ENCODE results near the gene SEMA5A. TPM values are rescaled to one million over a fixed set of nuclear protein-coding genes. Genes with fewer than 3 reads are reported as not detected.

Gene SEMA5A
- polyA plus RNA-seq, 1 donor, result 27.5 TPM

- DNase-seq, result no peak
Measured at GRCh38 chr5:9198394-9198793, 347.5 kb downstream of the SEMA5A start.

DNA sequence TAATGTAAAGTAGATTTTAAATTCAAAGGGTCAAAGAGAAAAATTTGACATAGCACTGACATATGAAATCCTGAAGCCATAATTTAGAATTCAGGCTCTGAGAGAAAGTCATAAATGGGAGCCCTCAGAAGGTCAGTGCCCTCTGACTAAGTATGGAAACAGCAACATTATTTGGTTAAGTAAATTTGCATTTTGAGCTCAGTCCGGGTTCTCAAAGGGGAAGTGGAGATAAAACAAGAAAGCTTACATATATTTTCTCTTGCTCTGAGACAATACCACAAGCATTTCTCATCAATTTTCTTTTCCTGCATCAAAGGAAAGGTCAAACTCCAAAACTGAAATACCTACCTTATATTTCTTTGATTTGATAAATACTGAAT lies 348.0 kb downstream of the SEMA5A start:
- DNase-seq, result no peak

GRCh38 chr5:9196403-9197227 lies 349.3 kb downstream of the SEMA5A start:
- no peak for DNase-seq

- DNase-seq, result peak; percentile 48
Measured at GRCh38 chr5:9194509-9194908, 351.4 kb downstream of the SEMA5A start.

DNA sequence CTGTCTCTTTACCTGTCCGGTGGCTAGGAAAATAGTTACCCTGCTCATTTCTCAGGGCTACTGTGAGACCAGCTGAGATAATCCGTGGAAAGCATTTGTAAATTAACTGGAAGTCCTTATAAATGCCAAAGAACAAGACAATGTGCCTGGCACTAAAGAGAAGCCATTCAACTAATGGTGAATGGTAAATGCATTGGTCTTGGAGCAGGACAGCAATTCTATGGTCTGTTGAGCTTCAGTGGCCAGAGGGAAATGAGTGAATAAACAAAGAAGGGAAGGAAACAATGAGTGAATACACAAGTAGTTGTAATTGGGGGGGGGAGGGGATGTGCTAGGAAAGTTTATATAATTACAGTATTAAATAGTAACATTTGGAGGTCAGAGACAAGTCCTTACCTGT lies 353.6 kb downstream of the SEMA5A start:
- no peak for DNase-seq

- no peak for DNase-seq
Measured at GRCh38 chr5:9189681-9190080, 356.2 kb downstream of the SEMA5A start.

DNA sequence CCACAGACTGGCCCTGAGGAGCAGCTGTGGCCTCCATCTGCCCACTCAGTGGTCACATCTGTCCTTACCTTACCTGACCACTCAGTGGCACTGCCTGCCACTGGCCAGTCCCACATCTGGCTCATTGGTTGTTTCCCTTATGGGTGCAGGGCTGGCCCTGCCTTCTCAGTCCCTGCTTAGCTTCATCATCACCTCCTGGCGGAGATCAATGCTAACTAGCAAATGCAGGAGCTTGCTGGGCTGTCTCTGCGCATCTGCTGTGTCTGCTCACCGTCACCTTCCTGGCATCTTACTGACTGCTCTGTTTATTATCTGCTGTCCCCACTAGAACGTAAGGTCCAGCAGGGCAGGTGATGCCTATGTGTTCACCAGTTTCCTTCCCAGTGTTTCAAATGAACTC lies 356.9 kb downstream of the SEMA5A start:
- DNase-seq, result no peak

GRCh38 chr5:9188131-9188530 lies 357.7 kb downstream of the SEMA5A start:
- no peak for DNase-seq

GRCh38 chr5:9187614-9188013 lies 358.3 kb downstream of the SEMA5A start:
- DNase-seq, result no peak

GRCh38 chr5:9186069-9186468 lies 359.8 kb downstream of the SEMA5A start:
- DNase-seq, result no peak

DNA sequence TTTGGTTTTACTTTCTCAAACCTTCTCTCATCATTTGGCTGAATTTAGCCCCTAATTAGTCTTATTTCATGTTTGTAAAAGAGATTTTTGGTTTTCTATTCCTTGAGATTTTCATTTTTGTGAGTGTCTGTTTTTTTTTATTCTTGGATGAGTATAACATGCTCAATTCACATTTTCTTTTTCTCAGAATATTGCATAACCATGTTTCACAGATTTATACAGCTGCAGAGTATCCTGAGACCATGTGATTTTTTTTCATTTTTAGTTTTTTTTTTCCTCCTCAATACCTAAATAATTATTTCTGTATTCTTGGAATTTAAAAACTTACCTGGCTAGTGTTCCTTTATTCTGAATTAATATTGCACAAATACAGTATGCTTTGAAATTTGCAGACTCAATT lies 361.9 kb downstream of the SEMA5A start:
- DNase-seq, result no peak

GRCh38 chr5:9182899-9183695 lies 362.8 kb downstream of the SEMA5A start:
- DNase-seq, result peak; percentile 19

- DNase-seq, result no peak
Measured at GRCh38 chr5:9176641-9177040, 369.2 kb downstream of the SEMA5A start.

DNA sequence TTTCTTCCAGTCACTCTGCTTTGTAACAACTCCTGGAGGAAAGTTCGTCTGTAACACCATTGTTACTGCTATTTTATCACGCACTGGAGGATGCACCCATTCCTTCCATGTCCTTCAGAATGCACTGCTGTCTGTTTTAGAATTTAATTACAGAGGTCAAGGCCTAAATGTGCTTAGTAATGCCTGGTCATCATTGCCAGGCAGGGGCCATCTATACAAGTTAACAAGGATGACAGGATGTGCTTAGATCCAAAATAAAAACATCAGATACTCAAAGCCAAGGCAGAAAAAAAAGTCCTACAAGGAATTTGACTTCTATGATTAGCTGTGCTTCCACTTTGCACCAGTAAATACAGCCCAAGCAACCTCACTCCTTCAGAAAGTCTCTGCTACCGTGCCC lies 371.4 kb downstream of the SEMA5A start:
- DNase-seq, result no peak

DNA sequence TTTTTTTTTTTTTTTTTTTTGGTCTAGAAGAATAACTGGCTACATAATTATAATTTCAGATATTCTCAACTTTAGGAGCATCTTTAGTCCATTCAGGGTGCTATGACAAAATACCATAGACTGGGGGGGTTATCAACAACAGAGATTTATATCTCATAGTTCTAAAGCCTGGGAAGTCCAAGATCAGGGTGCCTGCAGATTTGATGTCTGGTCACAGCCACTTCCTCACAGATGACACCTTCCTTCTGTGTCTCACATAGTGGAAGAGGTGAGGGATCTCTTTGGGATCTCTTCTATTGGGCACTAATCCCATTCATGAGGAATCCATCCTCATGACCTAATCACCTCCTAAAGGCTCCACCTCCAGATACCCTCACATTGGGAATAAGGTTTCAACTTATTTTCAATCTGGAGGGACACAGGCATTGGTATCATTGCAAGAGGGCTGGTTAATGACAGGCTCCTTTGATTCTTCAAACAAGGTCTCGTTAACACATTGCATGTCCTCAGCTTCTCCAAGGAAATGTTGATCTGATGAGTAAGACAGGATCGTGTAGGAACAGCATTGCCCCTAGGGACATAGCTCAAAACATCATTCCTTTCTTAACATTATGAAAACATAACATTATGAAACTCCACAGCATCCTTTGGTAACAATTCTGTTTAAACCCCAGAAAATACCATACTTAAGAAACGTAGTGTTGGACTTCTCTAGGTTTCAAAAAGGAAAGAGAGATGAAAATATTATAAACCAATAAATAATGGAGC lies 372.4 kb downstream of the SEMA5A start:
- no peak for DNase-seq

DNA sequence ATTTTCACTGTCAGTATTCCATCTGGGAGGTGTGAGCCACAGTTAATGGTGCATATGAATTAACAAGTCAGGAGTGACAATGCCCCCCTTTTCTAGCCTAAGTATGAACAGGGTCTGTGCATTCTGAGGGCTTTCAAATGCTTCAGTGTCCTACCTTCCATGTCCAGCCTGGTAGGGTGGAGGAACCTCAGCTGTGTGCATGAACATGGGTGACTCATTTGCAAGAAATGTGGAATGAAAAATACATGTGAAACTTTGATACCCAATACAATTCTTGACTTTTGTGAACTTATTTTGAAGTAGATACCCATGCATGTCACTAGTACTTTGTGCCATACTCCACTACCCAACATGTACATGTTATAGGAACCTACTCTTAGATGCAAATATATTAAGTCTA lies 375.8 kb downstream of the SEMA5A start:
- DNase-seq, result no peak

- no peak for DNase-seq
Measured at GRCh38 chr5:9169557-9169902, 376.3 kb downstream of the SEMA5A start.

GRCh38 chr5:9168791-9169556 lies 376.9 kb downstream of the SEMA5A start:
- DNase-seq, result no peak

- no peak for DNase-seq
Measured at GRCh38 chr5:9166202-9167112, 379.4 kb downstream of the SEMA5A start.

- no peak for DNase-seq
Measured at GRCh38 chr5:9165546-9165945, 380.3 kb downstream of the SEMA5A start.

GRCh38 chr5:9160747-9161146 lies 385.1 kb downstream of the SEMA5A start:
- DNase-seq, result no peak

All from hindlimb muscle (tissue), 1 donor.